GM19397 (cell line): ENCODE data around the gene CLEC6A.
"Not testable (repeated sequence)": the region's sequence is repeated elsewhere in the genome, so short reads cannot be mapped to it uniquely, and the experiment has no call there.

Experiments used
- ATAC-seq: cut with Tn5 transposase; IDR thresholded peaks from one replicate; pipeline ENCODE4 v1.9.1; 2021; ENCODE audit warnings: mild to moderate bottlenecking, moderate library complexity; ENCODE audit not compliant: unreplicated experiment

The CLEC6A gene

DNA sequence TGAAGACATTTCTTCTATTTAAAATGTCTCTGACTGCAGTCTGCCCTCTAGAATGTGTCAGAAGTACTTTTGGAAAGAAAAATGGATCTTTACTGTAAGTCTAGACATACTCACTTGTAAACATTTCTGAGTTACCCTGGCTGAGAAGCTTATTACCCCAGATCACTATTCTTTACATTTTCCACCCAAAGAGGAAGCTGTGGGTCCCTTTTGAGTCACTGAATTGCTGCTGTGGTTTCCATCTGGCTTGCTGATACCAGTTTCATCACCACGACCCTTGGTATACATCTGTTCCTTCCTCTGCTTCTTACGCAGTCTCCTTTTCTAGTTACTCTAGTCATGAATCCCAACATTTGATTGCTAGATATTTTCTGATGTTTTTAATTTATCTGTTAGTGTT, 37.3 kb downstream of the CLEC6A start:
- peak; percentile 93 for ATAC-seq

DNA sequence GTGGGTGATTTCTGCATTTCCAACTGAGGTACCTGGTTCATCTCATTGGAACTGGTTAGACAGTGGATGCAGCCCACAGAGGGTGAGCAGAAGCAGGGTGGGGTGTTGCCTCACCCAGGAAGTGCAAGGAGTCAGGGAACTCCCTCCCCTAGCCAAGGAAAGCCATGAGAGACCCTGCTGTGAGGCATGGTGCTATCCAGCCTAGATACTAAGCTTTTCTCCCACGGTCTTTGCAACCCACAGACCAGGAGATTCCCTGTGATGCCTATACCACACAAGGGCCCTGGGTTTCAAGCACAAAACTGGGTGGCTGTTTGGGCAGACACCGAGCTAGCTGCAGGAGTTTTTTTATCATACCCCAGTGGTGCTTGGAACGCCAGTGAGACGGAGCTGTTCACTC, 39.9 kb downstream of the CLEC6A start:
- ATAC-seq: not testable (repeated sequence)

GRCh38 chr12:8496074-8496473, 40.3 kb downstream of the CLEC6A start:
- ATAC-seq: not testable (repeated sequence)

DNA sequence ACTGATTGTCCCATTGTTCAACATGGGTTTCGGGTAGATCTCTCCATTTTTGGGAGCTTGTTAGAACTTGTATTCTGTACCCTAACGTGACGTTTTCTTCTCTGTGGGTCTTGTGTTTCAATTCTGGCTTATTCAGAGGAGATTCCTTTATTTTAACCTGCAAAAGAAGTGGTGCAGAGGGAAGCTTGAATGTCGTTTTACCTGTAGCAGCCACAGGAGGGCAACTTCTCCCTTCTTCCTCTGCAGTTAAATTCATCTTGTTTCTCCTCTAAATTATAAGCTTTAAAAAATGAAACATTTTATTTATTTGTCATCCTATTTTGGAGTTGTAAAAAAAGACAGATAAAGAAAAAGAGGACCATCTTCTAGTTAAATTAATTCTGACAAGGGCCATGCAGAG, 43.9 kb downstream of the CLEC6A start:
- no peak for ATAC-seq

- no peak for ATAC-seq
Observed at GRCh38 chr12:8501720-8502119, 46.0 kb downstream of the CLEC6A start.

GRCh38 chr12:8504351-8504750, 48.6 kb downstream of the CLEC6A start:
- ATAC-seq: no peak

GRCh38 chr12:8507596-8507995, 51.8 kb downstream of the CLEC6A start:
- no peak for ATAC-seq

- no peak for ATAC-seq
Observed at GRCh38 chr12:8508223-8508622, 52.5 kb downstream of the CLEC6A start.

DNA sequence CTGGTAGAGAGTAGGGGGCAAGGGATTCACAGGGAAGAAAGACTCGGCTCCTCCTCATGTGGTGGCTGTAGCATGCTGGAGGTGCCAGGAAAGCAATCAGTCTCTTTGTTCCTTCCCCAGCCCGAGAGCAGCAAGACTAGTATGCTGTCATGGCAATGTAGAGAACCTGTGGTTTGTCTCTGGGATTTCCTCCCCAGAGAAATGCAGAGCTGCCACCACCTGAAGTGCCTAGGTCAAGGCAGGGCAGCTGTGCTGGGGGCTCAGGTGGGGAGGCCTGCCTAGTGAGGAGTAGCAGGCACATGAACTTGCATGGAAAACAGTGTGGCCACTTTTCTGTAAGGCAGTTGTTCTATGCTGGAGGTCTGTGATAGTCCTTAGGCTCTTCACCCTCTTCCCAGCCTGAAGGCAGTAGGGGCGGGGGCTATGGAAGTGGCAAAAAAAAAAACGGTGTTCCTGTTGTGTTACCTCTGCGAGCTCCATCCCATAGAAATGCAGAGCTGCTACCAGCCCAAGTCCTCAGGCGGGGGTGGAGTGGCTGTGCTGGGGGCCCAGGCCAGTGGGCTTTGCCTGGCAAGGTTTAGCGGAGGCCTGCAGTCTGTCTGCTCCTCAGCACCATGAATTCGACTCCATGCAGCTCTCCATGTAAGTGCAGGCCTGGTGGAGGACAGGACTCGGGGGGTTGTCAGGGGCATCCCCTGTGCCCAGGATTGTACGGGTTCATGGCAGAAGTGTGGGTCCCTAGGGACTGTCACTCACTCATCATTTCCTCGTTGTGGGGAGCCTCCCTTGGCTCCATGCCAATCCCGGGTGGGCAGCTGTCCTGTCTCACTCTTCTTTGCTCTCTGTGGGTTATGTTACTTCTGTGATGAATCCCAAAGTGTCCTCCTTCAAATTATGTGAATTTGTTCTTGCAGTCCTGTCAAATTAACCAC, 53.4 kb downstream of the CLEC6A start:
- no peak for ATAC-seq

DNA sequence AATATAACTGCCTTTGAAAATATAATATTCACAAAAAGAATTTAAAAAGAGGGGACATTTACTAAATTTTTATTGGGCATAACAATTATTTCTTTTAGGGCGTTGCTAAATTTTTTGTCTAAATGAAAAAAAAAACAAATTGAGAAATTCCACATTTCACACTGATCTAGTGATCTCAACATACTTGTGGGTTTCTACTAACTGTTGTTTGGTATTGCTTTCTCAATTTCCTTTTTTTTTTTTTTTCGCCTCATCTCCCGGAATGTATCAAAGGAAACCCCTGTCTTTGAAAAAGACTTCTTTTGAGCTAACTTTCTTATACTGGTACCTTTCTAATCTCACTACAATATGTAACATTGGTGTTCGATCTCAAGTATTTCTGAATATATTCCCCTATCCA, 57.5 kb downstream of the CLEC6A start, which contains the start of gene CLEC4D:
TSS of gene CLEC4D (plus strand) at position 248 of the 400 bp plus-strand sequence. CDS start 230 bp downstream, outside the sequence.
- no peak for ATAC-seq

DNA sequence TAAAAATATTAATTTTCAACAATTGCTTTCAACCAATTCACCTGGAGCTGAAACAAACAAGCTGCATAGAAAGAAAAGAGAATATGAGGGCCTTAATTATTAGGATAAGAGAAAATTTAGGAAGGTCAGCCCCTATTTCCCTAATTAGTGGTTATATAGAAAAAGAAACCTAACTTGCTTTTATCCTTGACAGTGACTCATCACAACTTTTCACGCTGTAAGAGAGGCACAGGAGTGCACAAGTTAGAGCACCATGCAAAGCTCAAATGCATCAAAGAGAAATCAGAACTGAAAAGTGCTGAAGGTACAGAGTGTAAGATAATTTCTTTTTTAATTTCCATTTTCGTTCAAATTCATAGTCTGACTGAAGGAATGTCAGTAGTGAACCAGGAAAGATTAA, 62.2 kb downstream of the CLEC6A start:
- ATAC-seq: no peak

DNA sequence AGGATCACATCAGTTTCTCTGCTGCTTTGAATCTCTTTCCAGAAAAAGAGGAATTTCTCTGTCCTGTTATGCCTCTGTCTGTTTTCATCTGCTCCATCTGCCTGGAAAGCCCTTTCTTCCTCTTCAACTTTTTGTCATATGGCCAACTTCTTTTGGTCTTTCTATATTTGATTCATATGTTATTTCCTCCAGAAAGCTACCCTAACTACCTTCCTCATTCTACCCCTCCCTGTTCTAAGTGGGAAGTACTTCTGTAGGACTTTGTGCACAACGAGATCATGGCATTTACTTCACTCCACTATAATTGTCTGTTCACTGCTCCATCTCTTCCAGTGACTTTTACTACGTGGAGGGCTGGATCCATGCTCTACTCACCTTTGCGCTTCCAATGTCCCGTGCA, 63.4 kb downstream of the CLEC6A start:
- ATAC-seq: no peak

GRCh38 chr12:8527250-8528130, 71.7 kb downstream of the CLEC6A start:
- ATAC-seq: no peak
